ENCODE measurements around the gene SOCS7.

SOCS7 gene

GRCh38 chr17:38421171-38421841, 69.7 kb downstream of the SOCS7 start:
- no peak for TF ChIP-seq CSRNP3 (CRISPR knock-in tag; IDR thresholded peaks at IDR 0.05)
- TF ChIP-seq RARB (CRISPR knock-in tag; IDR thresholded peaks at IDR 0.05): no peak
- no peak for TF ChIP-seq CSDC2 (CRISPR knock-in tag; IDR thresholded peaks at IDR 0.05)
- no peak for TF ChIP-seq ZFP30 (CRISPR knock-in tag; IDR thresholded peaks at IDR 0.05)
- TF ChIP-seq CREB5 (CRISPR knock-in tag; IDR thresholded peaks at IDR 0.05; ENCODE audit: low read depth): no peak
- no peak for TF ChIP-seq ARNTL (CRISPR knock-in tag; IDR thresholded peaks at IDR 0.05; ENCODE audit: borderline replicate concordance, low read depth)
- no peak for TF ChIP-seq TCF4 (CRISPR knock-in tag; IDR thresholded peaks at IDR 0.05; ENCODE audit: borderline replicate concordance)
- TF ChIP-seq GLIS3 (CRISPR knock-in tag; IDR thresholded peaks at IDR 0.05): no peak
- no peak for TF ChIP-seq SNAI2 (CRISPR knock-in tag; IDR thresholded peaks at IDR 0.05)
- TF ChIP-seq ZNF565 (CRISPR knock-in tag; conservative IDR thresholded peaks at IDR 0.05; ENCODE audit: low read depth): no peak
- no peak for TF ChIP-seq ZC3H10 (CRISPR knock-in tag; IDR thresholded peaks at IDR 0.05)
- no peak for TF ChIP-seq ESRRG (CRISPR knock-in tag; IDR thresholded peaks at IDR 0.05)
- no peak; the same call in 2 of the 3 replicates for ATAC-seq

GRCh38 chr17:38421871-38422827, 70.5 kb downstream of the SOCS7 start:
- no peak for ATAC-seq
- TF ChIP-seq TSHZ2 (CRISPR knock-in tag; IDR thresholded peaks at IDR 0.05): no peak
- no peak for TF ChIP-seq BACH2 (CRISPR knock-in tag; IDR thresholded peaks at IDR 0.05; ENCODE audit: borderline replicate concordance)
- TF ChIP-seq CREB5 (CRISPR knock-in tag; IDR thresholded peaks at IDR 0.05; ENCODE audit: low read depth): no peak
- no peak for TF ChIP-seq SNAI2 (CRISPR knock-in tag; IDR thresholded peaks at IDR 0.05)
- no peak for TF ChIP-seq OSR1 (CRISPR knock-in tag; IDR thresholded peaks at IDR 0.05)
- TF ChIP-seq ZFP30 (CRISPR knock-in tag; IDR thresholded peaks at IDR 0.05): no peak
- no peak for TF ChIP-seq PPARA (CRISPR knock-in tag; IDR thresholded peaks at IDR 0.05; ENCODE audit: borderline replicate concordance)
- no peak for TF ChIP-seq ARNTL (CRISPR knock-in tag; IDR thresholded peaks at IDR 0.05; ENCODE audit: borderline replicate concordance, low read depth)
- TF ChIP-seq ISL1 (CRISPR knock-in tag; IDR thresholded peaks at IDR 0.05): no peak
- TF ChIP-seq ZNF70 (CRISPR knock-in tag; IDR thresholded peaks at IDR 0.05): no peak
- no peak for TF ChIP-seq CSRNP3 (CRISPR knock-in tag; IDR thresholded peaks at IDR 0.05)
- no peak for TF ChIP-seq ZFP3 (CRISPR knock-in tag; IDR thresholded peaks at IDR 0.05)
- no peak for TF ChIP-seq ZNF8 (CRISPR knock-in tag; IDR thresholded peaks at IDR 0.05)
- TF ChIP-seq TOX (CRISPR knock-in tag; IDR thresholded peaks at IDR 0.05; ENCODE audit: borderline replicate concordance): no peak

Measured in SK-N-SH treated with all-trans-retinoic acid at 6 μM for 48 hours (cell line).